NT2/D1 (cell line): ENCODE data around the gene HIP1.
"Not testable (repeated sequence)": the region's sequence is repeated elsewhere in the genome, so short reads cannot be mapped to it uniquely, and the experiment has no call there.

Experiments
- DNase-seq: peaks from one replicate; pipeline ENCODE4 v3.0.0-alpha.2; 2011; ENCODE audit warnings: low read depth, low spot score
- H3K27me3 ChIP-seq: 2 replicates; pipeline ENCODE4 v1.6.0; 2011; ENCODE audit warnings: mild to moderate bottlenecking; ENCODE audit not compliant: insufficient read length, insufficient read depth
- H3K36me3 ChIP-seq: 2 replicates; pipeline ENCODE4 v1.6.1; 2011; ENCODE audit warnings: mild to moderate bottlenecking, low read length, mixed read lengths; ENCODE audit not compliant: insufficient read depth, insufficient read length
- H3K4me1 ChIP-seq: 2 replicates; pipeline ENCODE4 v1.5.1; 2011; ENCODE audit not compliant: insufficient read depth, insufficient read length
- H3K4me3 ChIP-seq: 2 replicates; pipeline ENCODE4 v1.5.1; 2011; ENCODE audit warnings: low read depth; ENCODE audit not compliant: insufficient read length
- H3K9ac ChIP-seq: 2 replicates; pipeline ENCODE4 v1.6.0; 2011; ENCODE audit warnings: low read depth; ENCODE audit not compliant: insufficient read length
- H3K9me3 ChIP-seq: 2 replicates; pipeline ENCODE4 v1.5.1; 2011; ENCODE audit warnings: mild to moderate bottlenecking, low read length; ENCODE audit not compliant: insufficient read depth
- SUZ12 ChIP-seq: IDR thresholded peaks from 2 replicates; pipeline ENCODE4 v1.6.1; 2011; ENCODE audit not compliant: insufficient read length, insufficient read depth; ENCODE audit errors: extremely low read depth
- YY1 ChIP-seq: IDR thresholded peaks from 2 replicates; pipeline ENCODE4 v1.6.1; 2011; ENCODE audit not compliant: insufficient read length, insufficient read depth
- ZNF274 ChIP-seq: IDR thresholded peaks from 2 replicates; pipeline ENCODE4 v1.6.1; 2011; ENCODE audit warnings: mild to moderate bottlenecking, low read depth, low read length

HIP1 gene

GRCh38 chr7:75578081-75578480 is 160.7 kb downstream of the HIP1 start:
- Histone ChIP-seq H3K9me3 (no peaks in the 10 kb centered on the region), H3K36me3 (peaks cover 53% of the 10 kb centered on the region), H3K27me3 (no peaks in the 10 kb centered on the region), H3K4me3 (no peak overlapping the region), H3K9ac (no peak overlapping the region), H3K4me1 (no peaks in the 10 kb centered on the region)
- DNase-seq: no peak
- TF ChIP-seq YY1: no peak
- TF ChIP-seq SUZ12: no peak
- no peak for TF ChIP-seq ZNF274

- Histone ChIP-seq H3K4me1 (no peaks in the 10 kb centered on the region), H3K4me3 (no peak overlapping the region), H3K27me3 (no peaks in the 10 kb centered on the region), H3K9me3 (no peaks in the 10 kb centered on the region), H3K36me3 (peaks cover 48% of the 10 kb centered on the region), H3K9ac (no peak overlapping the region)
- no peak for DNase-seq
- TF ChIP-seq SUZ12 (no peak), YY1 (no peak), ZNF274 (no peak)
Observed at GRCh38 chr7:75575488-75576121, 163.1 kb downstream of the HIP1 start.

GRCh38 chr7:75573477-75574019 is 165.2 kb downstream of the HIP1 start:
- no peak overlapping the region for H3K4me3 ChIP-seq
- H3K36me3 ChIP-seq: peaks cover 39% of the 10 kb centered on the region
- TF ChIP-seq YY1 (no peak), ZNF274 (no peak), SUZ12 (no peak)
- H3K27me3 ChIP-seq: no peaks in the 10 kb centered on the region
- DNase-seq: no peak
- H3K9me3 ChIP-seq: no peaks in the 10 kb centered on the region
- H3K4me1 ChIP-seq: no peaks in the 10 kb centered on the region
- no peak overlapping the region for H3K9ac ChIP-seq

- Histone ChIP-seq H3K4me3 (no peak overlapping the region), H3K9ac (no peak overlapping the region), H3K27me3 (no peaks in the 10 kb centered on the region), H3K36me3 (peaks cover 45% of the 10 kb centered on the region), H3K9me3 (no peaks in the 10 kb centered on the region), H3K4me1 (no peaks in the 10 kb centered on the region)
- no peak for TF ChIP-seq ZNF274
- no peak for TF ChIP-seq SUZ12
- no peak for TF ChIP-seq YY1
- DNase-seq: no peak
Observed at GRCh38 chr7:75572814-75573213, 165.9 kb downstream of the HIP1 start.

GRCh38 chr7:75572396-75572795 is 166.3 kb downstream of the HIP1 start:
- TF ChIP-seq YY1 (no peak), SUZ12 (no peak), ZNF274 (no peak)
- Histone ChIP-seq H3K36me3 (peaks cover 47% of the 10 kb centered on the region), H3K27me3 (no peaks in the 10 kb centered on the region), H3K4me3 (no peak overlapping the region), H3K9ac (no peak overlapping the region), H3K4me1 (no peaks in the 10 kb centered on the region), H3K9me3 (no peaks in the 10 kb centered on the region)
- no peak for DNase-seq

GRCh38 chr7:75571209-75571608 is 167.5 kb downstream of the HIP1 start:
- Histone ChIP-seq H3K4me3 (no peak overlapping the region), H3K27me3 (no peaks in the 10 kb centered on the region), H3K9ac (no peak overlapping the region), H3K36me3 (peaks cover 48% of the 10 kb centered on the region), H3K9me3 (no peaks in the 10 kb centered on the region), H3K4me1 (no peaks in the 10 kb centered on the region)
- no peak for TF ChIP-seq SUZ12
- TF ChIP-seq ZNF274: no peak
- TF ChIP-seq YY1: no peak
- DNase-seq: no peak

GRCh38 chr7:75569629-75570282 is 169.0 kb downstream of the HIP1 start:
- not testable (repeated sequence) for H3K4me3 ChIP-seq, H3K9ac ChIP-seq, H3K4me1 ChIP-seq, DNase-seq, H3K9me3 ChIP-seq, H3K27me3 ChIP-seq
- peaks cover 41% of the 10 kb centered on the region for H3K36me3 ChIP-seq
